Gastrocnemius medialis (tissue), 4 donors: ENCODE data around the gene LDB1.

Experiments used
- CTCF ChIP-seq, 5 experiments: fragments of 450-650 bp in 3 of 5; fragments of 200-600 bp in 2 of 5; sonication (generic) in 2 of 5; IDR thresholded peaks in 4 of 5; conservative IDR thresholded peaks in 1 of 5; 1 replicate in 4 of 5; 2 replicates in 1 of 5; pipeline ENCODE4 v1.5.1; 2016 to 2019; ENCODE audit warnings: antibody characterized with exemption in 5 of 5, mild to moderate bottlenecking in 3 of 5, moderate library complexity in 3 of 5
- POLR2A ChIP-seq, 2 donors: fragments of 450-650 bp; IDR thresholded peaks; one replicate each; pipeline ENCODE4 v1.6.1; 2017; ENCODE audit warnings: antibody characterized with exemption in 2 of 2, mild to moderate bottlenecking in 2 of 2, moderate library complexity in 2 of 2

GRCh38 chr10:102085336-102085735, 34.8 kb downstream of the LDB1 start:
- no peak for TF ChIP-seq CTCF (IDR thresholded peaks at IDR 0.05 in 4 of 5, conservative IDR thresholded peaks at IDR 0.05 in 1 of 5)
- TF ChIP-seq POLR2A (IDR thresholded peaks at IDR 0.05): no peak
